HepG2 (cell line): Measurements from ENCODE around the gene PAXX. TPM values are rescaled to one million over a fixed set of nuclear protein-coding genes. Genes with fewer than 3 reads are reported as not detected.
A peak's percentile ranks its signal among the peaks of the same experiment; 100 is the strongest.

Experiments
- ATAC-seq: fragments of 200-7000 bp; cut with Tn5 transposase; 3 replicates; pipeline ENCODE4 v1.9.1; 2020; ENCODE audit warnings: mild to moderate bottlenecking, moderate library complexity
- BruUV-seq: library from RNA; stranded (reverse); fragments of 400-500 nt; replicated peaks from 2 replicates; lab custom pipeline; 2021; lab: Mats Ljungman, UMichigan
- CTCF ChIA-PET: fragments of 300-600 bp; formaldehyde crosslinking; extraction: SDS; loops from one replicate; lab custom pipeline; 2021; ENCODE audit warnings: low total read pairs, inconsistent platforms, low intra/inter-chr PET ratio; lab: Yijun Ruan, JAX
- POLR2A ChIA-PET: fragments of 350-600 bp; sonication (Branson Sonifier 250); formaldehyde crosslinking; loops from one replicate; lab custom pipeline; 2020; ENCODE audit warnings: antibody characterized with exemption, inconsistent platforms; lab: Yijun Ruan, JAX
- DNase-seq: peaks from one replicate; pipeline ENCODE4 v3.0.0-alpha.2; 2015; ENCODE audit warnings: low spot score
- FAIRE-seq: peaks from 3 replicates; lab custom pipeline; 2011; peaks lifted over from hg19 to GRCh38; lab: Jason Lieb, UNC
- H2AFZ ChIP-seq: one replicate; pipeline ENCODE4 v1.6.1; 2011; ENCODE audit warnings: low read length, inconsistent platforms
- H3K27ac ChIP-seq: fragments of 300-600 bp; 3 replicates; pipeline ENCODE4 v1.8.0; 2011; ENCODE audit warnings: mixed run types, mild to moderate bottlenecking, mixed read lengths, low read length, inconsistent platforms; ENCODE audit not compliant: insufficient read depth; ENCODE audit errors: extremely low read length
- H3K27me3 ChIP-seq, 2 experiments: fragments of 200-600 bp in 1 of 2; 2 replicates in 1 of 2; 3 replicates in 1 of 2; pipeline versions ENCODE4 v1.6.0 to v1.8.0; 2011; ENCODE audit warnings: low read length in 2 of 2, mild to moderate bottlenecking in 2 of 2, moderate library complexity in 2 of 2, inconsistent platforms in 1 of 2; ENCODE audit not compliant: insufficient read depth in 2 of 2, control insufficient read depth in 1 of 2
- H3K36me3 ChIP-seq, 2 experiments: fragments of 200-600 bp in 1 of 2; replicated peaks in 1 of 2; 2 replicates in 1 of 2; 3 replicates in 1 of 2; pipeline versions ENCODE4 v1.5.1 to v1.8.0; 2011; ENCODE audit warnings: low read length in 2 of 2, inconsistent platforms in 1 of 2; ENCODE audit not compliant: insufficient read depth in 2 of 2, control insufficient read depth in 1 of 2
- H3K4me1 ChIP-seq: 2 replicates; pipeline ENCODE4 v1.5.1; 2012; ENCODE audit warnings: low read length, inconsistent platforms; ENCODE audit not compliant: insufficient read depth
- H3K4me2 ChIP-seq: 2 replicates; pipeline ENCODE4 v1.6.0; 2011; ENCODE audit warnings: low read depth, low read length, inconsistent platforms
- H3K4me3 ChIP-seq, 3 experiments: fragments of 200-600 bp in 1 of 3; sonication (generic), shearing (Covaris generic) in 1 of 3; replicated peaks in 1 of 3; 2 replicates each; pipeline ENCODE4 v1.5.1; 2011 to 2016; ENCODE audit warnings: low read length in 3 of 3, inconsistent platforms in 2 of 3, low read depth in 2 of 3, mild to moderate bottlenecking in 2 of 3, control low read depth in 1 of 3, mixed read lengths in 1 of 3; ENCODE audit not compliant: insufficient read depth in 1 of 3
- H3K79me2 ChIP-seq: one replicate; pipeline ENCODE4 v1.6.1; 2011; ENCODE audit warnings: low read length, inconsistent platforms; ENCODE audit not compliant: insufficient read depth
- H3K9ac ChIP-seq: 2 replicates; pipeline ENCODE4 v1.6.0; 2011; ENCODE audit warnings: mild to moderate bottlenecking, low read depth, low read length, inconsistent platforms; ENCODE audit not compliant: insufficient read depth
- H3K9me3 ChIP-seq: 2 replicates; pipeline ENCODE4 v1.5.1; 2012; ENCODE audit warnings: mild to moderate bottlenecking, low read length
- H4K20me1 ChIP-seq: 2 replicates; pipeline ENCODE4 v1.6.0; 2011; ENCODE audit warnings: inconsistent platforms, mild to moderate bottlenecking, low read length, moderate library complexity; ENCODE audit not compliant: insufficient read depth
- ATF7-NPFF ChIP-seq: sonication (generic); formaldehyde crosslinking; IDR thresholded peaks from 2 replicates; pipeline ENCODE4 v1.8.1; 2023; ENCODE audit warnings: mild to moderate bottlenecking, low read depth, missing genetic modification reagents, moderate library complexity
- CBX2 ChIP-seq, 2 experiments: fragments of 200-600 bp in 1 of 2; sonication (generic); formaldehyde crosslinking in 1 of 2; IDR thresholded peaks; 2 replicates each; pipeline versions ENCODE4 v1.7.0 to v1.8.1; 2018 to 2022; ENCODE audit warnings: low read depth in 2 of 2, low read length in 1 of 2, mild to moderate bottlenecking in 1 of 2, missing genetic modification reagents in 1 of 2
- CBX5 ChIP-seq: sonication (generic); formaldehyde crosslinking; IDR thresholded peaks from 2 replicates; pipeline ENCODE4 v1.4.0; 2020; ENCODE audit warnings: missing genetic modification reagents, borderline replicate concordance
- CHD4 ChIP-seq: fragments of 200-600 bp; sonication (generic); IDR thresholded peaks from 2 replicates; pipeline ENCODE4 v1.7.0; 2017; ENCODE audit warnings: mild to moderate bottlenecking, low read length, borderline replicate concordance
- FOXK1 ChIP-seq: sonication (generic); formaldehyde crosslinking; IDR thresholded peaks from 2 replicates; pipeline ENCODE4 v1.4.0; 2020; ENCODE audit warnings: low read depth, missing genetic modification reagents, borderline replicate concordance
- GATAD2A ChIP-seq: IDR thresholded peaks from 2 replicates; pipeline ENCODE4 v1.6.1; 2016
- HDAC1 ChIP-seq: sonication (generic); formaldehyde crosslinking; IDR thresholded peaks from 2 replicates; pipeline ENCODE4 v1.5.1; 2020; ENCODE audit warnings: mild to moderate bottlenecking, missing genetic modification reagents
- JDP2 ChIP-seq: sonication (generic); formaldehyde crosslinking; IDR thresholded peaks from 2 replicates; pipeline ENCODE4 v1.8.1; 2022; ENCODE audit warnings: missing genetic modification reagents, borderline replicate concordance
- PCBP1 ChIP-seq: fragments of 200-400 bp; formaldehyde crosslinking; IDR thresholded peaks from 2 replicates; pipeline ENCODE4 v1.6.1; 2017; ENCODE audit warnings: mild to moderate bottlenecking, low read depth, low read length, borderline replicate concordance
- POGZ ChIP-seq: sonication (generic); formaldehyde crosslinking; IDR thresholded peaks from 2 replicates; pipeline ENCODE4 v1.4.0; 2020; ENCODE audit warnings: mild to moderate bottlenecking, missing genetic modification reagents
- RAD21 ChIP-seq: fragments of 450-650 bp; formaldehyde crosslinking; IDR thresholded peaks from 2 replicates; pipeline ENCODE4 v1.5.0; 2020; ENCODE audit warnings: mild to moderate bottlenecking
- SALL1 ChIP-seq: sonication (generic); formaldehyde crosslinking; IDR thresholded peaks from 2 replicates; pipeline ENCODE4 v1.8.0; 2022; ENCODE audit warnings: mild to moderate bottlenecking, missing genetic modification reagents
- SP4 ChIP-seq: sonication (generic); formaldehyde crosslinking; IDR thresholded peaks from 2 replicates; pipeline ENCODE4 v1.8.1; 2023; ENCODE audit warnings: mild to moderate bottlenecking, missing genetic modification reagents
- ZNF7 ChIP-seq: IDR thresholded peaks from 2 replicates; pipeline ENCODE4 v1.6.1; 2016; ENCODE audit warnings: missing biosample characterization, missing genetic modification reagents
- WGBS: methylation state at CpG from one replicate; pipeline ENCODE4 v1.1.6; 2017; ENCODE audit warnings: low lambda C conversion rate; 5-methylcytosine and 5-hydroxymethylcytosine counted together
- in situ Hi-C: cut with HindIII; loops from 2 replicates; pipeline ENCODE4 v1.10.0; 2017; ENCODE audit warnings: low pct_unique_long_range_greater_than_20kb; ENCODE audit not compliant: extremely low pct_ligation_motif_present
- intact Hi-C: fragments of 100-400 bp; cut with micrococcal nuclease; formaldehyde crosslinking; loops from one replicate; pipeline ENCODE4 v1.10.0; 2022; ENCODE audit not compliant: unreplicated experiment
- polyA plus RNA-seq, 8 experiments: library from polyadenylated mRNA; depleted of rRNA in 3 of 8; stranded (reverse) in 7 of 8; unstranded in 1 of 8; fragments of >200 nt; fragmentation: Illumina TruSeq in 4 of 8; extraction: Trizol in 4 of 8; gene quantifications; 2 replicates each; pipeline versions ENCODE4 v1.2.1 to v1.2.3, GENCODE V29; 2011 to 2016; ENCODE audit warnings: low read depth in 4 of 8, missing spikeins in 1 of 8, mixed read lengths in 1 of 8; ENCODE audit not compliant: insufficient read depth in 1 of 8
- total RNA-seq, 5 experiments: library from RNA; depleted of rRNA; stranded (reverse); fragments of >200 nt; fragmentation: Illumina TruSeq; extraction: Trizol; gene quantifications; 2 replicates each; pipeline ENCODE4 v1.2.3, GENCODE V29; 2016; ENCODE audit warnings: low read depth in 1 of 5
- TF ChIP-seq, protein P1 (sequence below): sonication (generic); formaldehyde crosslinking; IDR thresholded peaks from 2 replicates; pipeline ENCODE4 v1.4.0; 2020; ENCODE audit warnings: missing genetic modification reagents
- TF ChIP-seq, protein P2 (sequence below): sonication (generic); formaldehyde crosslinking; IDR thresholded peaks from 2 replicates; pipeline ENCODE4 v1.5.0; 2020; ENCODE audit warnings: missing genetic modification reagents, mild to moderate bottlenecking, borderline replicate concordance
- TF ChIP-seq, protein P3 (sequence below): sonication (generic); formaldehyde crosslinking; IDR thresholded peaks from 2 replicates; pipeline ENCODE4 v1.4.0; 2020; ENCODE audit warnings: mild to moderate bottlenecking, missing genetic modification reagents

The PAXX gene
- total and polyA plus RNA-seq, 2 of the 13 experiments (the other 11 are each of a cell fraction or from before 2014, with no cell fraction given), result 14.0 to 31.9 TPM

DNA sequence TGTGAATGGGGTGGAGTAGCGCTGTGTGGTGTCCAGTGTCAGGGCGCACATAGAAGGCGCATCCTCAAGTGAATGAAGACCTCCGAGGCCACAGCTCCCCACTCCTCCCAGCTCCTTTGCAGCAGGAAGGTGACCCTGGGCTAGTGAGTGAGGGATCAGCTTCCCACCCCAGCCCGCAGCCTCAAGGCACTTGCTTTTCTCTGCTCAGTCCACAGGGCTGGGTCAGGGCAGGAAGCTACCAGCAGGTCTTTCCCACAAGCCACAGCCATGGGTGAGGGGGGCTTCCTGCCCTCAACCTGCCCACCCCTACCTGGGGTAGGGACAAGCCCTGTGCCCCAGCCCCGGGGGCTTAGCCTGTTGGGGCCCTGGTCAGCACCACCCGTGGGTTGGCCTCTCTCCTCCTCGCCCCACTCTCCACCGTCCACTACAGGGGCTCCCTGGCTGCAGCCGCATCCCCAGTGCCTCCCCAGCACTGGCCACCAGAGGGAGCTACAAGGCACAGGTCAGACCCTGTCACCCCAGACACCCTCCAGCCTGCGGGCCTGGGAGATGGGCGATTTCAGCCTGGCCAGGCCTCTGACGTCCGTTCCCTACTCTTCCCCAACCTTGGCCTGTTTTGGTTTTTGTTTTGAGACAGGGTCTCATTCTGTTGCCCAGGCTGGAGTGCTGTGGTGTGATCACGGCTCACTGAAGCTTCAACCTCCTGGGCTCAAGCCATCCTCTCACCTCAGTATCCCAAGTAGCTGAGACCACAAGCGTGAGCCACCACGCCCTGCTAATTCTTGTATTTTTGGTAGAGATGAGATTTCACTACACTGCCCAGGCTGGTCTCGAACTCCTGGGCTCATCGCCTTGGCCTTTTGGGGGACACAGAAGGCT lies 37.1 kb downstream of the PAXX start:
- BruUV-seq, result no TSS peak
- ATAC-seq (peak; percentile 79), FAIRE-seq (peak; percentile 34)
- TF ChIP-seq SP4 (CRISPR knock-in tag), result peak; percentile 55
- TF ChIP-seq CHD4, result peak; percentile 96
- TF ChIP-seq, protein P1, sequence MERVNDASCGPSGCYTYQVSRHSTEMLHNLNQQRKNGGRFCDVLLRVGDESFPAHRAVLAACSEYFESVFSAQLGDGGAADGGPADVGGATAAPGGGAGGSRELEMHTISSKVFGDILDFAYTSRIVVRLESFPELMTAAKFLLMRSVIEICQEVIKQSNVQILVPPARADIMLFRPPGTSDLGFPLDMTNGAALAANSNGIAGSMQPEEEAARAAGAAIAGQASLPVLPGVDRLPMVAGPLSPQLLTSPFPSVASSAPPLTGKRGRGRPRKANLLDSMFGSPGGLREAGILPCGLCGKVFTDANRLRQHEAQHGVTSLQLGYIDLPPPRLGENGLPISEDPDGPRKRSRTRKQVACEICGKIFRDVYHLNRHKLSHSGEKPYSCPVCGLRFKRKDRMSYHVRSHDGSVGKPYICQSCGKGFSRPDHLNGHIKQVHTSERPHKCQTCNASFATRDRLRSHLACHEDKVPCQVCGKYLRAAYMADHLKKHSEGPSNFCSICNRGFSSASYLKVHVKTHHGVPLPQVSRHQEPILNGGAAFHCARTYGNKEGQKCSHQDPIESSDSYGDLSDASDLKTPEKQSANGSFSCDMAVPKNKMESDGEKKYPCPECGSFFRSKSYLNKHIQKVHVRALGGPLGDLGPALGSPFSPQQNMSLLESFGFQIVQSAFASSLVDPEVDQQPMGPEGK, result peak; percentile 62
- TF ChIP-seq ATF7-NPFF (CRISPR knock-in tag), result peak; percentile 27; the same call in 1 of the 2 replicates
- no peak for TF ChIP-seq CBX2 (IDR thresholded peaks at IDR 0.05; ENCODE audit: low read depth, low read length)
- TF ChIP-seq CBX2 (CRISPR knock-in tag; IDR thresholded peaks at IDR 0.05; ENCODE audit: low read depth), result no peak
- TF ChIP-seq JDP2 (CRISPR knock-in tag), result no peak
- TF ChIP-seq HDAC1, result peak; percentile 11; the same call in 1 of the 2 replicates
- TF ChIP-seq SALL1 (CRISPR knock-in tag), result peak; percentile 31; the same call in 1 of the 2 replicates
- TF ChIP-seq CBX5, result 0 out of 2 replicates have a peak, but pooled peaks have one; percentile 17
- TF ChIP-seq PCBP1, result 0 out of 2 replicates have a peak, but pooled peaks have one; percentile 38
- TF ChIP-seq GATAD2A (CRISPR knock-in tag), result 0 out of 2 replicates have a peak, but pooled peaks have one; percentile 40
- no peak for TF ChIP-seq POGZ (CRISPR knock-in tag)
- TF ChIP-seq, protein P2, sequence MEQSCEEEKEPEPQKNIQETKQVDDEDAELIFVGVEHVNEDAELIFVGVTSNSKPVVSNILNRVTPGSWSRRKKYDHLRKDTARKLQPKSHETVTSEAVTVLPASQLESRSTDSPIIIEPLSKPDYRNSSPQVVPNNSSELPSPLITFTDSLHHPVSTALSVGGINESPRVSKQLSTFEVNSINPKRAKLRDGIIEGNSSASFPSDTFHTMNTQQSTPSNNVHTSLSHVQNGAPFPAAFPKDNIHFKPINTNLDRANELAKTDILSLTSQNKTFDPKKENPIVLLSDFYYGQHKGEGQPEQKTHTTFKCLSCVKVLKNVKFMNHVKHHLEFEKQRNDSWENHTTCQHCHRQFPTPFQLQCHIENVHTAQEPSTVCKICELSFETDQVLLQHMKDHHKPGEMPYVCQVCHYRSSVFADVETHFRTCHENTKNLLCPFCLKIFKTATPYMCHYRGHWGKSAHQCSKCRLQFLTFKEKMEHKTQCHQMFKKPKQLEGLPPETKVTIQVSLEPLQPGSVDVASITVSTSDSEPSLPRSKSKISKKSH, result peak; percentile 36; the same call in 1 of the 2 replicates
- TF ChIP-seq, protein P3, sequence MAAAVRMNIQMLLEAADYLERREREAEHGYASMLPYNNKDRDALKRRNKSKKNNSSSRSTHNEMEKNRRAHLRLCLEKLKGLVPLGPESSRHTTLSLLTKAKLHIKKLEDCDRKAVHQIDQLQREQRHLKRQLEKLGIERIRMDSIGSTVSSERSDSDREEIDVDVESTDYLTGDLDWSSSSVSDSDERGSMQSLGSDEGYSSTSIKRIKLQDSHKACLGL (CRISPR knock-in tag), result peak; percentile 40; the same call in 1 of the 2 replicates
- TF ChIP-seq FOXK1 (CRISPR knock-in tag), result peak; percentile 46; the same call in 1 of the 2 replicates
- no peak for TF ChIP-seq ZNF7 (CRISPR knock-in tag)
- peak; percentile 33; the same call in 1 of the 2 replicates for TF ChIP-seq RAD21 (CRISPR knock-in tag)

More for the DNA sequence above, 37.1 kb downstream of the PAXX start:
- Histone ChIP-seq H3K36me3 (no peaks in the 10 kb centered on the region), H3K27ac (no peak overlapping the region), H3K27me3 (peaks cover 0 to 19% of the 10 kb centered on the region in 2 experiments; a peak in 2 of 5 replicates), H3K4me1 (peaks cover 83% of the 10 kb centered on the region), H4K20me1 (no peaks in the 10 kb centered on the region), H3K9ac (peak overlapping the region; percentile 57; the same call in 1 of the 2 replicates), H2AFZ (no peak overlapping the region), H3K79me2 (no peaks in the 10 kb centered on the region), H3K9me3 (no peaks in the 10 kb centered on the region), H3K4me2 (peak overlapping the region; percentile 95), H3K4me3 (peak overlapping the region in 1 of 3 experiments; percentile 78; a peak in 2 of 6 replicates)
- ChIA-PET POLR2A (interaction anchor here (0.6 to 1.4 kb wide), 9 partner anchors 26 to 81 kb away, joined by 3 to 6 read pairs (median 4); partner anchors contain the start of genes CLIC3, MAN1B1, PAXX and SAPCD2), CTCF (interaction anchor here (1.1 to 1.2 kb wide), 3 partner anchors 26 to 81 kb away, joined by 3 to 4 read pairs (median 4); no protein-coding TSS in a partner anchor)
- in situ Hi-C loops (no loop called here), intact Hi-C loops (no loop called here)
- DNase-seq, result peak; percentile 54
- 22% methylated on average over 9 of the region's 19 CpGs for WGBS
